NCI-H1436 treated with DMSO at 0.1 percent for 48 hours (cell line): ENCODE results near the gene ACOT6.
"Not testable (repeated sequence)": the region's sequence is repeated elsewhere in the genome, so short reads cannot be mapped to it uniquely, and the experiment has no call there.

ENCODE experiments used
- DNase-seq: peaks from one replicate; lab custom pipeline; 2025; lab: John Stamatoyannopoulos, UW

Gene ACOT6

DNA sequence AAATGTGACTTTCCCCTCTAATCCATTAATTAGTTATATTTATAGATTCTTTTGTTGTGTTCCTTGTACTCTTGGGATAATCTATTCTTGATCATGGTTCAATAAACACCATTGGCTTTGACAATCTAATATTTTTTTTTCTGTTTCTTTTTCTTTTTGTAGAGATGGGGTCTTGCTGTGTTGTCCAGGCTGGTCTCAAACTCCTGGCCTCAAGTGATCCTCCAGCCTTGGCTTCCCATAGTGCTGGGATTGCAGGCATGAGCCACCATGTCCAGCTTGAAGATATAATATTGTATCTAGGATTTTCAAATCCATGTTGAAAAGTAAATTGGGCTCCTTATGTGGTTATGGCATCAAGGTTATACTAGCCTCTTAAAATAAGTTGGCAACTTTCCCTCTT is 38.7 kb downstream of the ACOT6 start:
- DNase-seq: no peak

DNA sequence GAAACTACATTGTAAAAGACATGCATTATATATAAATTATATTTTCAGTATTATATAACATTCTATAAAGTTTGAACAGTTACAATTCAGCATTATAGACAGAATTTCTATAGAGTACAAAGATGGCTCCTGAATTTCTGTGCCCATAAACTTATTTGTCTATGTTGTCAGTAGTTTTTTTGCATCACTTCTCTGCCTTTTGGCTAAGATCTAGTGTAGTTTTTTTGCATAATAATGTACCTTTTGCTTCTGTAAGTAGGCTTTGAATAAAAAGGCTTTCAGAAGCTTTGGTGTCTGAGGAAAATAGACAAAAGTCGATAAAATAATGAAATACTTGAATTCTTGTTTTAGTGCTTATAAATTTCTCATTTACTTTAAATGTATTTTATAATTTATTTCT is 43.5 kb downstream of the ACOT6 start:
- no peak for DNase-seq

DNA sequence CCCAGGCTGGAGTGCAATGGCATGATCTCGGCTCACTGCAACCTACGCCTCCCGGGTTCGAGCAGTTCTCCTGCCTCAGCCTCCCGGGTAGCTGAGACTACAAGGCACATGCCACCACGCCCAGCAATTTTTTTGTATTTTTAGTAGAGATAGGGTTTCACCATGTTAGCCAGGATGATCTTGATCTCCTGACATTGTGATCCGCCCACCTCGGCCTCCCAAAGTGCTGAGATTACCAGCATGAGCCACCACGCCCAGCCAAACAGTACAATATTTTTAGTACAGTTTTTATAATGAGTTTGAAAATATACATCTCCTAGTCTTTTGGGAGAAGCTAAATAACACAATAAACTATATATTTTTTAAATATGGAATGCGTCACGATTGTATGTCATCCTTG is 46.9 kb downstream of the ACOT6 start:
- DNase-seq: not testable (repeated sequence)

DNA sequence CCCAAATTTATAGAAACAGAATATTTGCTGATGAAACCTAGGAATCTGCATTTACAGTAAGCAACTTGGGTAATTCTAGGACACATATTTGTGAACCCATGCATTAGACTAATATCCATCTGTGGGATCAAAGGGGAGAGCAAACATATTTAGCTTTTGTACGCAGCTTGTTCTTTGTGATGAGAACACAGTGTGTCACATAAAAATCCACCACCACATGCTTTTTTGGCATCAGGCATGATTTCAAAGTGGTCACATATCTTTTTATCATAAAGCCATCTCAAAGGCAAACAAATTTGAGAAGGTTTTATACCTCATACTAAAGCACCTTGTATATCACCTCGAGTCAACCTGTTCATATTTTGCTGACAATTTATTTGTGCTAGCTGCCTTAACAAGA is 48.2 kb downstream of the ACOT6 start:
- no peak for DNase-seq

DNA sequence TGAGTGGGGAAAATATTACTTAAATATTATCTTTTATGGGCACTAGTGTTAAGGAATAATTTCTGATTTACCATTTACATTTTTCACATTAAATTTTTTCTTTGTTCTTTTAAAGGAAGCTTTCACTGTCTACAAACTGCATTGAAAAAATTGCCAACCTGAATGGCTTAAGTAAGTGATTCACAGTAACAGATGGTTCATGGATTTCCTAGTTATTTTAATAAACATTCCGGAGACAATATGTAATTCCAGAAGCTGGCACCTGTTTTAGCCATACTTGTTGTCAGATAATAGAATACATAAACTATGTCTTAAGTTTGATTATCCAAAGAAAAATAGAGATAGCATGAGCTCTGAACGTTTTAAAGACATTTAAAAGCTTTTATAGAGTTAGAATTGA is 49.6 kb downstream of the ACOT6 start:
- no peak for DNase-seq

DNA sequence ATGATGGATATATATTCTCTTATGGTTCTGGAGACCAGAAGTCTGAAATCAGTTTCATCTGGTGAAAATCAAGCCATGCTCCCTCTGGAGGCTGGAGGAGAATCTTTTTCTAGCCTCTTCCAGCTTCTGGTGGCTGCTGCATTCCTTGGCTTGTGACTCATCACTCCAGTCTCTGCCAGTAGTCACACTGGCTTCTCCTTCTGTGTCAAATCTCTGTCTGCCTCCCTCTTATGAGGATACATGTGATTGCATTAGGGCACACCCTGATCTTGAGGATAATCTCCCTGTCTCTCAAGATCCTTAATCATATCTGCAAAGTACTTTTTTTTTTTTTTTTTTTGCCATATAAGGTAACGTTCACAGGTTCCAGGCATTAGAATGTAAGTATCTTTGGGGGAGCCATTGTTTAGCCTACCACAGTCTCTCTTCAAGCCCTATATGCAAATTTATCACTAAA is 50.2 kb downstream of the ACOT6 start:
- DNase-seq: no peak

DNA sequence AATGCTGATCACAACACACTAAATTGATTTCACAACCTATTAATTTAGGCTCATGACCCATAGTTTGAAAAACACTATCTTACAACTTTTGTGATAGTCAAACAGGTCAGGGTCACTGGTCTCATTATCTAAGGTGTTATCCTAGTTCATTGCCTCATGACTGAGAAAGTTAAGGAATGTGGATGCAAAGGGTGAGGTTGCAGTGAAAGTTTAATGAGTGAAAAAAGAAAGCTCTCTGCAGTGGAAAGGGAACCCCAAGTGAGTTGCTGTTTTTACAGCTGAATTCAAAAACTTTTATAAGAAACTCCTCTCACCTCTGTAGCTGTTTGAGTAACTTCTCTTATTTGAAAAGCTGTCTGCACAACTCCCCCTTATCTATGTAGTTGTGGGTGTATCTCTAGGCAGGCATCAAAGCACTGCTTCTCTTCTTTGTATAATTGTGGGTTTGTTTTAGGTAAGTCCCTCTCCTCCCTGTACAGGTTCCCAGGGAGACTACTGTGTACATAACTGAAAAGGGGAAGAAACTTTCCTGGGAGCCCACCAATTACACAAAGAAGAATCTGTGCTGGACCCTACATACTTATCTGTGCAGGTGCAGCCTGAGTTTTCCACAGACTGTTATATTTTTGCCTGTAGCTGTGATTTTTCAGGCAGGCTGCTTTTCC is 51.4 kb downstream of the ACOT6 start:
- no peak for DNase-seq

DNA sequence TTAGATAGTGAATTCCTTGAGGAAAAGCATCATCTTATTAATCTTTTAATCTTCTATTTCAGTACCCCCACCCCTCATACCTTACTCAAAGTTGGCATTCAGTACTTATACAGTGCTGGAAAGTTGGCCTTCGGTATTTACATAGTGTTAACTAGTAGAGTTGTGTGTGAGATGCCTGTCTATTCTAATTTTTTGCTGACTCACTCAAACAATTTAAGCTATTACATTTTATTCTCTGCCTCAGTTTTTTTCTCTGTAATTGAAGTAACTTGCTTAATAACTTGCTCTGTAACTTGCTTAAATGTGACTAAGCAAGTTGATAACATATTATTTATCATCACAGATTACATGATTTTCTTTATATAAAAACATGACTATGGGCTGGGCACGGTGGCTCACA is 52.8 kb downstream of the ACOT6 start:
- DNase-seq: no peak

DNA sequence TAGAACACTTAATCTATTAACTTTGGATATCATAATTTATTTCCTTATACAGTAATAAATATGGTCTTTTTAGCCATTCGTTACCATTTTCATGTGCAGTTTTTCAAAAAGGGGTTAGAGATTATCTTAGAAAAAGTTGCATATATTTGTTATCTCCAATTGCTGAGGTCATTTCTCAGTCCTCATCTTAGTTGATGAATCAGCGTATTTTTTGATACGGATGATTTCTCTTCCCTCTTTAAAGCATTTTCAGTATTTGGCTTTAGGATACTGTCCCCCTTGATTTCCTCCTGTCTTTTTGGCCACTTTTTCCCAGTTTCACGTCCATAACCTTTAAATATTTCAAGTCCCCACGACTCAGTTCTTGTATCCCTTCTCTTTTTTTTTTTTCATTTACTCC is 54.3 kb downstream of the ACOT6 start:
- no peak for DNase-seq

DNA sequence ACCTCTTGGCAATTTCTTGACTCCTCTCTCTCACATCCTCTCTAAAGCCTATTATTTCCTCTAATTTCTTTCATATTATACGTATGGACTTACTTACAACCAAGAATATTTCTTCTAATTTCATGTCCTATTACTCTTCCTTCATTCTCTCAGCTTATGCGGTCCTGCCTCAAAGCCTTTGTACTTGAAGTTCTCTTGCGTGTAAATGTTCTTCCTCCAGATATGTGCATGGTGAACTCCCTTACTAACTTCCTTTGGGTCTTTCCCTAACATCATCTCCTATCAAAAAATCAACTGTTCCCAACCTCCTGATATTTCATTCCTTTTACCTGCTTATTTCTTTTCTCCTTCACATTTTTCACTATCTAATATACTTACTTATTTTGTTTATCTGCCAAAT is 55.5 kb downstream of the ACOT6 start:
- no peak for DNase-seq
